ENCODE results near the gene ANKRD6. TPM values are rescaled to one million over a fixed set of nuclear protein-coding genes. Genes with fewer than 3 reads are reported as not detected.

ANKRD6 gene
- total and polyA plus RNA-seq, 2 donors (not counting 3 experiments of a cell fraction or from before 2014, with no cell fraction given) = 3.4 to 9.6 TPM

DNA sequence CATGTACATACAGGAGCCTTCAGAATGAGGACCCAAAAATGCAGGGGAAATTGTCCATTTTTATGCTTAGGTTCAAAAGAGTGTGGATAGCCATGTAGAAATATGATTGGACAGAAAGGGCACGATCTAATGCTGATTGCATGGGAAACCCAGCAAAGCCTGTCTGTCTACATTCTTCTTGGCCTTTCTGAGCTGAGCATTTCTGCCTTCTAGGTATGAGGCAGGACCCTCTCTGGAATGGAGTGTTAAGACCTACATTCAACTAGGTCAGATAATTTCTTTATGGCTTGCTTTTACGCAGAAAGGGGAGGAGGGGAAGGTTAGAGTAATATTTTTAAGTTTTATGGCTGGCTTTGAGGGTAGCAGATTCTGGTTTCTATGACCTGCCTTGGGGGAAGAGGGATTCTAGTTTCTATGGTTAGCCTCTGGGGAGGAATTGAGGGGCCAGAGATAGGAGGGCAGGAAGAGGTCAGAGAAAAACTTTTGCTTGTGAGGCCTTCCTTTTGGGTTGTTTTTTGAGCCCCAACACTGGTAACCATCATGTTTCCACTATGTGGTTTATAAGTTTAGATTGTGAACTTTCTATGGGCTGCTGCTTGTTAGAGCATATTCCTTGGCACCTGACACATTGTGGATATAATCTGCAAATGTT is 142.1 kb downstream of the ANKRD6 start:
- ChIA-PET CTCF (no interaction called here), POLR2A (no interaction called here)
- BruUV-seq (replicated peaks) = no TSS peak
- intact Hi-C loops (cut with micrococcal nuclease) (no loop called here), dilution Hi-C loops (cut with MboI; ENCODE audit: extremely low pct_ligation_motif_present, low sequenced_read_pairs) (no loop called here)
- no peak overlapping the region for H3K27ac ChIP-seq (ENCODE audit: insufficient read depth, low read depth, low read length)
- H4K20me1 ChIP-seq (replicated peaks; ENCODE audit: control insufficient read depth, extremely low read depth, insufficient read depth, low read length) = no peaks in the 10 kb centered on the region
- H3K9me3 ChIP-seq (replicated peaks; ENCODE audit: control insufficient read depth, insufficient read depth, low read length) = no peaks in the 10 kb centered on the region
- no peak overlapping the region for H3K9ac ChIP-seq (replicated peaks; ENCODE audit: extremely low read depth, insufficient read depth, low read length)
- H3K4me1 ChIP-seq (ENCODE audit: control insufficient read depth, extremely low read depth, insufficient read depth, low read length) = no peaks in the 10 kb centered on the region
- H3K27me3 ChIP-seq (ENCODE audit: control insufficient read depth in 2 of 2, insufficient read depth in 2 of 2, low read length in 2 of 2) = no peaks in the 10 kb centered on the region
- H3K4me3 ChIP-seq (replicated peaks in 1 of 3; ENCODE audit: insufficient read depth in 1 of 3, low read depth in 1 of 3, low read length in 3 of 3) = no peak overlapping the region
- TF ChIP-seq POLR2A (IDR thresholded peaks at IDR 0.05; ENCODE audit: low read depth, low read length) (no peak), CTCF (IDR thresholded peaks at IDR 0.05; ENCODE audit: extremely low read depth in 1 of 2, insufficient read depth in 1 of 2, low read depth in 1 of 2, low read length in 2 of 2) (no peak), POLR2AphosphoS5 (IDR thresholded peaks at IDR 0.05; ENCODE audit: insufficient read depth, low read depth, low read length) (no peak), GATA2 (IDR thresholded peaks at IDR 0.05; ENCODE audit: insufficient read depth, insufficient read length, low read depth, low read length) (no peak), EZH2 (IDR thresholded peaks at IDR 0.05; ENCODE audit: borderline replicate concordance, low read depth, low read length, severe bottlenecking) (no peak), FOS (IDR thresholded peaks at IDR 0.05; ENCODE audit: borderline replicate concordance, insufficient read depth, low read length) (no peak)
- TF ChIP-seq, protein P1, sequence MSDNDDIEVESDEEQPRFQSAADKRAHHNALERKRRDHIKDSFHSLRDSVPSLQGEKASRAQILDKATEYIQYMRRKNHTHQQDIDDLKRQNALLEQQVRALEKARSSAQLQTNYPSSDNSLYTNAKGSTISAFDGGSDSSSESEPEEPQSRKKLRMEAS (IDR thresholded peaks at IDR 0.05; ENCODE audit: insufficient read depth, insufficient read length) = no peak
- no peak overlapping the region for H3K4me2 ChIP-seq (ENCODE audit: insufficient read depth, low read length)
- no peaks in the 10 kb centered on the region for H3K79me2 ChIP-seq (ENCODE audit: control insufficient read depth, insufficient read depth, low read length)
- H3K9me1 ChIP-seq (replicated peaks; ENCODE audit: control insufficient read depth, extremely low read depth, insufficient read depth, low read length) = no peaks in the 10 kb centered on the region
- no peaks in the 10 kb centered on the region for H3K36me3 ChIP-seq (ENCODE audit: control insufficient read depth in 2 of 2, extremely low read depth in 1 of 2, insufficient read depth in 2 of 2, low read length in 2 of 2)
- no peak for FAIRE-seq
- no peak overlapping the region for H2AFZ ChIP-seq (ENCODE audit: low read depth, low read length)
- no peak for DNase-seq (ENCODE audit: low read depth, low spot score)
